HepG2 (cell line): ENCODE measurements around the gene MAPK11. TPM values are rescaled to one million over a fixed set of nuclear protein-coding genes. Genes with fewer than 3 reads are reported as not detected.

Experiments used
- ATAC-seq: fragments of 200-7000 bp; cut with Tn5 transposase; 3 replicates; pipeline ENCODE4 v1.9.1; 2020; ENCODE audit warnings: mild to moderate bottlenecking, moderate library complexity
- BruUV-seq: library from RNA; stranded (reverse); fragments of 400-500 nt; replicated peaks from 2 replicates; lab custom pipeline; 2021; lab: Mats Ljungman, UMichigan
- CTCF ChIA-PET: fragments of 300-600 bp; formaldehyde crosslinking; extraction: SDS; loops from one replicate; lab custom pipeline; 2021; ENCODE audit warnings: low total read pairs, inconsistent platforms, low intra/inter-chr PET ratio; lab: Yijun Ruan, JAX
- POLR2A ChIA-PET: fragments of 350-600 bp; sonication (Branson Sonifier 250); formaldehyde crosslinking; loops from one replicate; lab custom pipeline; 2020; ENCODE audit warnings: antibody characterized with exemption, inconsistent platforms; lab: Yijun Ruan, JAX
- DNase-seq: peaks from one replicate; pipeline ENCODE4 v3.0.0-alpha.2; 2015; ENCODE audit warnings: low spot score
- FAIRE-seq: peaks from 3 replicates; lab custom pipeline; 2011; peaks lifted over from hg19 to GRCh38; lab: Jason Lieb, UNC
- H2AFZ ChIP-seq: one replicate; pipeline ENCODE4 v1.6.1; 2011; ENCODE audit warnings: low read length, inconsistent platforms
- H3K27ac ChIP-seq: fragments of 300-600 bp; 3 replicates; pipeline ENCODE4 v1.8.0; 2011; ENCODE audit warnings: mixed run types, mild to moderate bottlenecking, mixed read lengths, low read length, inconsistent platforms; ENCODE audit not compliant: insufficient read depth; ENCODE audit errors: extremely low read length
- H3K27me3 ChIP-seq, 2 experiments: fragments of 200-600 bp in 1 of 2; 2 replicates in 1 of 2; 3 replicates in 1 of 2; pipeline versions ENCODE4 v1.6.0 to v1.8.0; 2011; ENCODE audit warnings: low read length in 2 of 2, mild to moderate bottlenecking in 2 of 2, moderate library complexity in 2 of 2, inconsistent platforms in 1 of 2; ENCODE audit not compliant: insufficient read depth in 2 of 2, control insufficient read depth in 1 of 2
- H3K36me3 ChIP-seq, 2 experiments: fragments of 200-600 bp in 1 of 2; replicated peaks in 1 of 2; 2 replicates in 1 of 2; 3 replicates in 1 of 2; pipeline versions ENCODE4 v1.5.1 to v1.8.0; 2011; ENCODE audit warnings: low read length in 2 of 2, inconsistent platforms in 1 of 2; ENCODE audit not compliant: insufficient read depth in 2 of 2, control insufficient read depth in 1 of 2
- H3K4me1 ChIP-seq: 2 replicates; pipeline ENCODE4 v1.5.1; 2012; ENCODE audit warnings: low read length, inconsistent platforms; ENCODE audit not compliant: insufficient read depth
- H3K4me2 ChIP-seq: 2 replicates; pipeline ENCODE4 v1.6.0; 2011; ENCODE audit warnings: low read depth, low read length, inconsistent platforms
- H3K4me3 ChIP-seq, 3 experiments: fragments of 200-600 bp in 1 of 3; sonication (generic), shearing (Covaris generic) in 1 of 3; replicated peaks in 1 of 3; 2 replicates each; pipeline ENCODE4 v1.5.1; 2011 to 2016; ENCODE audit warnings: low read length in 3 of 3, inconsistent platforms in 2 of 3, low read depth in 2 of 3, mild to moderate bottlenecking in 2 of 3, control low read depth in 1 of 3, mixed read lengths in 1 of 3; ENCODE audit not compliant: insufficient read depth in 1 of 3
- H3K79me2 ChIP-seq: one replicate; pipeline ENCODE4 v1.6.1; 2011; ENCODE audit warnings: low read length, inconsistent platforms; ENCODE audit not compliant: insufficient read depth
- H3K9ac ChIP-seq: 2 replicates; pipeline ENCODE4 v1.6.0; 2011; ENCODE audit warnings: mild to moderate bottlenecking, low read depth, low read length, inconsistent platforms; ENCODE audit not compliant: insufficient read depth
- H3K9me3 ChIP-seq: 2 replicates; pipeline ENCODE4 v1.5.1; 2012; ENCODE audit warnings: mild to moderate bottlenecking, low read length
- H4K20me1 ChIP-seq: 2 replicates; pipeline ENCODE4 v1.6.0; 2011; ENCODE audit warnings: inconsistent platforms, mild to moderate bottlenecking, low read length, moderate library complexity; ENCODE audit not compliant: insufficient read depth
- BORCS8-MEF2B ChIP-seq: sonication (generic); formaldehyde crosslinking; IDR thresholded peaks from 2 replicates; pipeline ENCODE4 v1.8.0; 2022; ENCODE audit warnings: mild to moderate bottlenecking, missing genetic modification reagents
- KDM5B ChIP-seq: sonication (generic); formaldehyde crosslinking; IDR thresholded peaks from 2 replicates; pipeline ENCODE4 v1.4.0; 2020; ENCODE audit warnings: missing genetic modification reagents, mild to moderate bottlenecking, borderline replicate concordance
- MXD1 ChIP-seq: sonication (generic); formaldehyde crosslinking; IDR thresholded peaks from 2 replicates; pipeline ENCODE4 v1.4.0; 2020; ENCODE audit warnings: mild to moderate bottlenecking, missing genetic modification reagents
- PCBP1 ChIP-seq: fragments of 200-400 bp; formaldehyde crosslinking; IDR thresholded peaks from 2 replicates; pipeline ENCODE4 v1.6.1; 2017; ENCODE audit warnings: mild to moderate bottlenecking, low read depth, low read length, borderline replicate concordance
- PLRG1 ChIP-seq: fragments of 450-650 bp; conservative IDR thresholded peaks from 2 replicates; pipeline ENCODE4 v1.6.1; 2016
- SMAD1 ChIP-seq: sonication (generic); formaldehyde crosslinking; IDR thresholded peaks from 2 replicates; pipeline ENCODE4 v1.4.0; 2020; ENCODE audit warnings: missing genetic modification reagents, low read depth, mild to moderate bottlenecking, borderline replicate concordance
- SP5 ChIP-seq: IDR thresholded peaks from 2 replicates; pipeline ENCODE4 v1.6.1; 2016; ENCODE audit warnings: low read depth, borderline replicate concordance
- SYNCRIP ChIP-seq: fragments of 200-400 bp; formaldehyde crosslinking; IDR thresholded peaks from 2 replicates; pipeline ENCODE4 v1.6.1; 2018; ENCODE audit warnings: mild to moderate bottlenecking, low read depth, low read length; ENCODE audit not compliant: insufficient read depth
- UBTF ChIP-seq: sonication (generic); formaldehyde crosslinking; IDR thresholded peaks from 2 replicates; pipeline ENCODE4 v1.4.0; 2020; ENCODE audit warnings: mild to moderate bottlenecking, missing genetic modification reagents
- ZBTB7A ChIP-seq: sonication (generic); formaldehyde crosslinking; IDR thresholded peaks from 2 replicates; pipeline ENCODE4 v1.8.0; 2022; ENCODE audit warnings: mild to moderate bottlenecking, missing genetic modification reagents
- ZHX2 ChIP-seq, 2 experiments: sonication (generic) in 1 of 2; formaldehyde crosslinking in 1 of 2; IDR thresholded peaks; 2 replicates each; pipeline versions ENCODE4 v1.6.1 to v1.9.0; 2014 to 2022; ENCODE audit warnings: antibody characterized with exemption in 1 of 2, borderline replicate concordance in 1 of 2, inconsistent platforms in 1 of 2, low read depth in 1 of 2, missing genetic modification reagents in 1 of 2
- ZNF24 ChIP-seq: fragments of 450-650 bp; IDR thresholded peaks from 2 replicates; pipeline ENCODE4 v1.6.1; 2017; ENCODE audit warnings: antibody characterized with exemption, mild to moderate bottlenecking
- ZNF75D ChIP-seq: sonication (generic); formaldehyde crosslinking; IDR thresholded peaks from 2 replicates; pipeline ENCODE4 v1.8.1; 2023; ENCODE audit warnings: missing genetic modification reagents, mild to moderate bottlenecking, borderline replicate concordance
- ZNF776 ChIP-seq: sonication (generic); formaldehyde crosslinking; IDR thresholded peaks from 2 replicates; pipeline ENCODE4 v1.4.0; 2020; ENCODE audit warnings: mild to moderate bottlenecking, missing genetic modification reagents
- WGBS: methylation state at CpG from one replicate; pipeline ENCODE4 v1.1.6; 2017; ENCODE audit warnings: low lambda C conversion rate; 5-methylcytosine and 5-hydroxymethylcytosine counted together
- in situ Hi-C: cut with HindIII; loops from 2 replicates; pipeline ENCODE4 v1.10.0; 2017; ENCODE audit warnings: low pct_unique_long_range_greater_than_20kb; ENCODE audit not compliant: extremely low pct_ligation_motif_present
- intact Hi-C: fragments of 100-400 bp; cut with micrococcal nuclease; formaldehyde crosslinking; loops from one replicate; pipeline ENCODE4 v1.10.0; 2022; ENCODE audit not compliant: unreplicated experiment
- polyA plus RNA-seq, 8 experiments: library from polyadenylated mRNA; depleted of rRNA in 3 of 8; stranded (reverse) in 7 of 8; unstranded in 1 of 8; fragments of >200 nt; fragmentation: Illumina TruSeq in 4 of 8; extraction: Trizol in 4 of 8; gene quantifications; 2 replicates each; pipeline versions ENCODE4 v1.2.1 to v1.2.3, GENCODE V29; 2011 to 2016; ENCODE audit warnings: low read depth in 4 of 8, missing spikeins in 1 of 8, mixed read lengths in 1 of 8; ENCODE audit not compliant: insufficient read depth in 1 of 8
- total RNA-seq, 5 experiments: library from RNA; depleted of rRNA; stranded (reverse); fragments of >200 nt; fragmentation: Illumina TruSeq; extraction: Trizol; gene quantifications; 2 replicates each; pipeline ENCODE4 v1.2.3, GENCODE V29; 2016; ENCODE audit warnings: low read depth in 1 of 5

MAPK11 gene
- total and polyA plus RNA-seq, 2 of the 13 experiments (the other 11 are each of a cell fraction or from before 2014, with no cell fraction given) = 0.15 to 0.17 TPM

- BruUV-seq = no TSS peak
- Histone ChIP-seq H3K4me3 (peak overlapping the region in 2 of 3 experiments; percentile 22 to 64; a peak in 4 of 6 replicates), H3K27ac (no peak overlapping the region), H2AFZ (no peak overlapping the region), H3K27me3 (peaks cover 0 to 1% of the 10 kb centered on the region in 2 experiments; a peak in 3 of 5 replicates), H3K4me2 (peak overlapping the region; percentile 75), H3K36me3 (no peaks in the 10 kb centered on the region), H3K9ac (peak overlapping the region; percentile 29; the same call in 1 of the 2 replicates), H4K20me1 (no peaks in the 10 kb centered on the region), H3K9me3 (no peaks in the 10 kb centered on the region), H3K4me1 (peaks cover 68% of the 10 kb centered on the region), H3K79me2 (no peaks in the 10 kb centered on the region)
- in situ Hi-C loops (no loop called here), intact Hi-C loops (no loop called here)
- ChIA-PET CTCF (no interaction called here), POLR2A (interaction anchor here (1.7 kb wide), 1 partner anchor 21 kb away, joined by 6 read pairs; no protein-coding TSS in a partner anchor)
- DNase-seq (no peak), FAIRE-seq (no peak), ATAC-seq (peak; percentile 2; the same call in 1 of the 3 replicates)
- WGBS = 15% methylated on average over 18 of the region's 33 CpGs
- TF ChIP-seq PLRG1 (no peak), KDM5B (CRISPR knock-in tag) (peak; percentile 63; the same call in 1 of the 2 replicates), BORCS8-MEF2B (CRISPR knock-in tag) (no peak), ZNF75D (CRISPR knock-in tag) (no peak), MXD1 (peak; percentile 76), ZHX2 (IDR thresholded peaks at IDR 0.05; ENCODE audit: low read depth) (no peak), ZHX2 (CRISPR knock-in tag; IDR thresholded peaks at IDR 0.05; ENCODE audit: borderline replicate concordance) (no peak), SP5 (CRISPR knock-in tag) (peak; percentile 48; the same call in 1 of the 2 replicates), ZNF776 (0 out of 2 replicates have a peak, but pooled peaks have one; percentile 60), PCBP1 (no peak), ZBTB7A (CRISPR knock-in tag) (peak; percentile 58; the same call in 1 of the 2 replicates), SYNCRIP (no peak), ZNF24 (no peak), SMAD1 (0 out of 2 replicates have a peak, but pooled peaks have one; percentile 16), UBTF (CRISPR knock-in tag) (peak; percentile 26; the same call in 1 of the 2 replicates)
These were observed 44.5 kb upstream of the MAPK11 start for GRCh38 chr22:50314455-50315288.
